Panc1 (cell line): ENCODE data around the gene SGO2. TPM values are rescaled to one million over a fixed set of nuclear protein-coding genes. Genes with fewer than 3 reads are reported as not detected.

Source experiments
- ATAC-seq: fragments of 200-7000 bp; cut with Tn5 transposase; 2 replicates; pipeline ENCODE4 v1.9.1; 2020; ENCODE audit warnings: mild to moderate bottlenecking, moderate library complexity
- BruUV-seq: library from RNA; stranded (reverse); fragments of 400-500 nt; replicated peaks from 2 replicates; lab custom pipeline; 2021; lab: Mats Ljungman, UMichigan
- CTCF ChIA-PET: fragments of 300-600 bp; sonication (Branson Sonifier 250); formaldehyde crosslinking; loops from one replicate; lab custom pipeline; 2022; ENCODE audit warnings: antibody characterized with exemption; lab: Charles Lee
- POLR2A ChIA-PET: fragments of 300-600 bp; sonication (Branson Sonifier 250); formaldehyde crosslinking; loops from one replicate; lab custom pipeline; 2022; ENCODE audit warnings: antibody characterized with exemption; lab: Charles Lee
- DNase-seq: peaks from one replicate; pipeline ENCODE4 v3.0.0-alpha.2; 2010; ENCODE audit warnings: low read depth, low spot score
- H3K27ac ChIP-seq: 2 replicates; pipeline ENCODE4 v1.5.1; 2011; ENCODE audit warnings: mild to moderate bottlenecking, low read length, inconsistent platforms
- H3K27me3 ChIP-seq: fragments of 200-500 bp; sonication (Bioruptor generic); 2 replicates; pipeline ENCODE4 v1.6.0; 2014; ENCODE audit warnings: low read length, inconsistent platforms; ENCODE audit not compliant: control insufficient read depth, insufficient read depth
- H3K36me3 ChIP-seq: fragments of 200-500 bp; sonication (Bioruptor generic); 2 replicates; pipeline ENCODE4 v1.5.1; 2014; ENCODE audit warnings: inconsistent platforms, mild to moderate bottlenecking, low read length, moderate library complexity; ENCODE audit not compliant: control insufficient read depth, insufficient read depth
- H3K4me1 ChIP-seq: 2 replicates; pipeline ENCODE4 v1.5.1; 2011; ENCODE audit warnings: inconsistent platforms, mild to moderate bottlenecking, low read length, moderate library complexity; ENCODE audit not compliant: control insufficient read depth, insufficient read depth
- H3K4me3 ChIP-seq, 2 experiments: 2 replicates each; pipeline ENCODE4 v1.5.1; 2011 to 2012; ENCODE audit warnings: low read depth in 2 of 2, low read length in 2 of 2, mild to moderate bottlenecking in 2 of 2, inconsistent platforms in 1 of 2, moderate library complexity in 1 of 2
- H3K9me3 ChIP-seq: fragments of 200-500 bp; sonication (Bioruptor generic); 2 replicates; pipeline ENCODE4 v1.5.1; 2014; ENCODE audit warnings: low read depth, mild to moderate bottlenecking, inconsistent platforms, low read length, moderate library complexity; ENCODE audit not compliant: control insufficient read depth, insufficient read depth
- POLR2AphosphoS5 ChIP-seq: IDR thresholded peaks from 2 replicates; pipeline ENCODE4 v1.6.1; 2012; ENCODE audit warnings: mild to moderate bottlenecking, low read depth, low read length, moderate library complexity
- SIN3A ChIP-seq: IDR thresholded peaks from 2 replicates; pipeline ENCODE4 v1.6.1; 2012; ENCODE audit warnings: low read depth, mild to moderate bottlenecking, low read length, moderate library complexity, borderline replicate concordance; ENCODE audit not compliant: insufficient read depth
- TCF7L2 ChIP-seq: IDR thresholded peaks from 2 replicates; pipeline ENCODE4 v1.6.1; 2011; ENCODE audit warnings: mild to moderate bottlenecking, low read depth, low read length, inconsistent platforms
- in situ Hi-C: cut with HindIII; loops from 2 replicates; pipeline ENCODE4 v1.10.0; 2016; ENCODE audit warnings: low sequenced_read_pairs, low pct_unique_long_range_greater_than_20kb
- intact Hi-C: fragments of 100-400 bp; cut with micrococcal nuclease; formaldehyde crosslinking; loops from one replicate; pipeline ENCODE4 v1.10.0; 2022; ENCODE audit not compliant: unreplicated experiment
- total RNA-seq: library from RNA; stranded (reverse); gene quantifications from one replicate; pipeline ENCODE4 v1.2.1, GENCODE V29; 2021; ENCODE audit not compliant: unreplicated experiment
- TF ChIP-seq, protein P1 (sequence below), 2 experiments: IDR thresholded peaks; 2 replicates each; pipeline ENCODE4 v1.6.1; 2011 to 2012; ENCODE audit warnings: low read depth in 2 of 2, control low read depth in 1 of 2, low read length in 1 of 2, mild to moderate bottlenecking in 1 of 2, moderate library complexity in 1 of 2; ENCODE audit not compliant: insufficient read depth in 1 of 2
- TF ChIP-seq, protein P2 (sequence below): fragments of 450-650 bp; IDR thresholded peaks from 2 replicates; pipeline ENCODE4 v1.5.1; 2017; ENCODE audit warnings: mild to moderate bottlenecking

SGO2 gene
- total RNA-seq, 1 experiment from 2014 or later, result 34.0 TPM

DNA sequence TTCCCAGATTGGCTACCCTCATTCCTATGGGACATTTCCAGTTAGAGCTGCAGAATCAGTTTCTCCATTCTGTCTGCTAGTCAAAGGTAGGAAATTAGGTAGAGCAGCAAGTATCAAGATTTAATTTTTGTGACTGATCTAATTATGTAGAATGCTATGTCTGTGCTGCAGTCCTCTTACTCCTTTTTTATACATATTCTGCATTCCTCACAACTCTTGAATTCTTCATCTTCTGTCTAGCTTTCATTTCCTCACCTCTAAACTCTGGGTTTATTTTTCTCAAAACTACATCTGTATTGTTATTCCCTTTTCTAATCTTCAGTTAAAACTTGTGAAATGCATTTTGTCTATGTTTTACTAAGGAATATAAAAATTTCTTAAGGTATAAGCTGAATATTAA lies 8.6 kb downstream of the SGO2 start:
- no peak for TF ChIP-seq POLR2AphosphoS5
- no peak for TF ChIP-seq TCF7L2
- TF ChIP-seq, protein P1, sequence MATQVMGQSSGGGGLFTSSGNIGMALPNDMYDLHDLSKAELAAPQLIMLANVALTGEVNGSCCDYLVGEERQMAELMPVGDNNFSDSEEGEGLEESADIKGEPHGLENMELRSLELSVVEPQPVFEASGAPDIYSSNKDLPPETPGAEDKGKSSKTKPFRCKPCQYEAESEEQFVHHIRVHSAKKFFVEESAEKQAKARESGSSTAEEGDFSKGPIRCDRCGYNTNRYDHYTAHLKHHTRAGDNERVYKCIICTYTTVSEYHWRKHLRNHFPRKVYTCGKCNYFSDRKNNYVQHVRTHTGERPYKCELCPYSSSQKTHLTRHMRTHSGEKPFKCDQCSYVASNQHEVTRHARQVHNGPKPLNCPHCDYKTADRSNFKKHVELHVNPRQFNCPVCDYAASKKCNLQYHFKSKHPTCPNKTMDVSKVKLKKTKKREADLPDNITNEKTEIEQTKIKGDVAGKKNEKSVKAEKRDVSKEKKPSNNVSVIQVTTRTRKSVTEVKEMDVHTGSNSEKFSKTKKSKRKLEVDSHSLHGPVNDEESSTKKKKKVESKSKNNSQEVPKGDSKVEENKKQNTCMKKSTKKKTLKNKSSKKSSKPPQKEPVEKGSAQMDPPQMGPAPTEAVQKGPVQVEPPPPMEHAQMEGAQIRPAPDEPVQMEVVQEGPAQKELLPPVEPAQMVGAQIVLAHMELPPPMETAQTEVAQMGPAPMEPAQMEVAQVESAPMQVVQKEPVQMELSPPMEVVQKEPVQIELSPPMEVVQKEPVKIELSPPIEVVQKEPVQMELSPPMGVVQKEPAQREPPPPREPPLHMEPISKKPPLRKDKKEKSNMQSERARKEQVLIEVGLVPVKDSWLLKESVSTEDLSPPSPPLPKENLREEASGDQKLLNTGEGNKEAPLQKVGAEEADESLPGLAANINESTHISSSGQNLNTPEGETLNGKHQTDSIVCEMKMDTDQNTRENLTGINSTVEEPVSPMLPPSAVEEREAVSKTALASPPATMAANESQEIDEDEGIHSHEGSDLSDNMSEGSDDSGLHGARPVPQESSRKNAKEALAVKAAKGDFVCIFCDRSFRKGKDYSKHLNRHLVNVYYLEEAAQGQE (IDR thresholded peaks at IDR 0.05; ENCODE audit: insufficient read depth in 1 of 2, low read depth in 2 of 2, low read length in 1 of 2), result no peak
- TF ChIP-seq SIN3A, result no peak
- TF ChIP-seq, protein P2, sequence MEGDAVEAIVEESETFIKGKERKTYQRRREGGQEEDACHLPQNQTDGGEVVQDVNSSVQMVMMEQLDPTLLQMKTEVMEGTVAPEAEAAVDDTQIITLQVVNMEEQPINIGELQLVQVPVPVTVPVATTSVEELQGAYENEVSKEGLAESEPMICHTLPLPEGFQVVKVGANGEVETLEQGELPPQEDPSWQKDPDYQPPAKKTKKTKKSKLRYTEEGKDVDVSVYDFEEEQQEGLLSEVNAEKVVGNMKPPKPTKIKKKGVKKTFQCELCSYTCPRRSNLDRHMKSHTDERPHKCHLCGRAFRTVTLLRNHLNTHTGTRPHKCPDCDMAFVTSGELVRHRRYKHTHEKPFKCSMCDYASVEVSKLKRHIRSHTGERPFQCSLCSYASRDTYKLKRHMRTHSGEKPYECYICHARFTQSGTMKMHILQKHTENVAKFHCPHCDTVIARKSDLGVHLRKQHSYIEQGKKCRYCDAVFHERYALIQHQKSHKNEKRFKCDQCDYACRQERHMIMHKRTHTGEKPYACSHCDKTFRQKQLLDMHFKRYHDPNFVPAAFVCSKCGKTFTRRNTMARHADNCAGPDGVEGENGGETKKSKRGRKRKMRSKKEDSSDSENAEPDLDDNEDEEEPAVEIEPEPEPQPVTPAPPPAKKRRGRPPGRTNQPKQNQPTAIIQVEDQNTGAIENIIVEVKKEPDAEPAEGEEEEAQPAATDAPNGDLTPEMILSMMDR, result no peak
- no peak overlapping the region for H3K27ac ChIP-seq
- intact Hi-C loops (no loop called here), in situ Hi-C loops (no loop called here)
- no peaks in the 10 kb centered on the region for H3K4me1 ChIP-seq
- ChIA-PET CTCF (no interaction called here), POLR2A (interaction anchor here (0.6 kb wide), 1 partner anchor 404 kb away, joined by 4 read pairs; no protein-coding TSS in a partner anchor)
- H3K4me3 ChIP-seq, result no peak overlapping the region
- no TSS peak for BruUV-seq
- no peaks in the 10 kb centered on the region for H3K9me3 ChIP-seq
- ATAC-seq (no peak), DNase-seq (no peak)
- H3K36me3 ChIP-seq, result peaks cover 35% of the 10 kb centered on the region
- no peaks in the 10 kb centered on the region for H3K27me3 ChIP-seq

DNA sequence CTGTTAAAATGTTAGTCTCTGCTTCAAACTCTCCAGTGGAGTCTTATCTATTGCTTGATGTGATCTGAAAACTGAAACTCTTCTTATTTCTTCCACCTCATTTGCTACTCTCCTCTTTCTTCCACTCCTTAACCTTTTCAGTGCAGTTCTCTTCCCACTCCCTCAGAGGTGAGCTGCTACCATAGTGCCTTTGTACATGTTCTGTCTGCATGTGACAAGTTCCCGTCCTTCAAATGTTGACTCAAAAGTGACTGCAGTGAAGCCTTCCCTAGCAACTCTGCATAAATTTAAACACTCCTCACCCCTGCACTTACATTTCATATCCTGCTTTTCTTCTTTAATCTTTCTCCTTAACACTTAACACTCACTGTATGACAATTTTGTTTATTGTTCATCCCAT lies 12.1 kb downstream of the SGO2 start:
- in situ Hi-C loops (no loop called here), intact Hi-C loops (no loop called here)
- no peak for ATAC-seq
- no peaks in the 10 kb centered on the region for H3K9me3 ChIP-seq
- no peak for DNase-seq
- TF ChIP-seq, protein P2, result no peak
- TF ChIP-seq, protein P1 (IDR thresholded peaks at IDR 0.05; ENCODE audit: insufficient read depth in 1 of 2, low read depth in 2 of 2, low read length in 1 of 2), result no peak
- H3K4me1 ChIP-seq, result no peaks in the 10 kb centered on the region
- BruUV-seq, result no TSS peak
- ChIA-PET POLR2A (no interaction called here), CTCF (no interaction called here)
- H3K27ac ChIP-seq, result no peak overlapping the region
- H3K36me3 ChIP-seq, result peaks cover 48% of the 10 kb centered on the region
- H3K27me3 ChIP-seq, result no peaks in the 10 kb centered on the region
- H3K4me3 ChIP-seq, result no peak overlapping the region
